Neural progenitor cell (in vitro differentiated cells): ENCODE measurements around the gene CD200R1L.

Source experiments
- EZH2 ChIP-seq: fragments of 200-600 bp; sonication (generic); IDR thresholded peaks from 2 replicates; pipeline ENCODE4 v1.6.1; 2017; ENCODE audit warnings: antibody characterized with exemption, mild to moderate bottlenecking, moderate library complexity
- TF ChIP-seq, protein P1 (sequence below): fragments of 200-600 bp; sonication (generic); IDR thresholded peaks from 2 replicates; pipeline ENCODE4 v1.5.1; 2017; ENCODE audit warnings: antibody characterized with exemption, mild to moderate bottlenecking

DNA sequence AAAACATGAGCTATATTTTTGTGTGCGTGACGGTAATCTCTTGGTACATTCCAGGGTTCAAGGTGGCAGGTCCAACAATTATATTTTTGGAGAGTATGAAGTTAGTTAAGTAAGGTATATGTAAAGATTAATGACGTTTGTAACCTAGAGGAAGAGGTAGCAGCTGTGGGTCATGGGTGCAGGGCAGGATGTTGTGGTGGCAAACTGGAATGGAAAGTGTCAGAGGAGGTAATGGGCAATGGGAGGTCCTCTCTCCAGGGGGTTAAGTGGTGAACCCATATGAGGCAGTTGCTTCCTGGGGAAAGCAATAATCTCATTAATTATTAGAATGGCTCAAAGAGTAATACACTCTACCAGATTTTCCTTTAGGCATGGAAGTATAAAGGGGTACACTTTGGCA is 1.0 kb upstream of the CD200R1L start:
- TF ChIP-seq, protein P1, sequence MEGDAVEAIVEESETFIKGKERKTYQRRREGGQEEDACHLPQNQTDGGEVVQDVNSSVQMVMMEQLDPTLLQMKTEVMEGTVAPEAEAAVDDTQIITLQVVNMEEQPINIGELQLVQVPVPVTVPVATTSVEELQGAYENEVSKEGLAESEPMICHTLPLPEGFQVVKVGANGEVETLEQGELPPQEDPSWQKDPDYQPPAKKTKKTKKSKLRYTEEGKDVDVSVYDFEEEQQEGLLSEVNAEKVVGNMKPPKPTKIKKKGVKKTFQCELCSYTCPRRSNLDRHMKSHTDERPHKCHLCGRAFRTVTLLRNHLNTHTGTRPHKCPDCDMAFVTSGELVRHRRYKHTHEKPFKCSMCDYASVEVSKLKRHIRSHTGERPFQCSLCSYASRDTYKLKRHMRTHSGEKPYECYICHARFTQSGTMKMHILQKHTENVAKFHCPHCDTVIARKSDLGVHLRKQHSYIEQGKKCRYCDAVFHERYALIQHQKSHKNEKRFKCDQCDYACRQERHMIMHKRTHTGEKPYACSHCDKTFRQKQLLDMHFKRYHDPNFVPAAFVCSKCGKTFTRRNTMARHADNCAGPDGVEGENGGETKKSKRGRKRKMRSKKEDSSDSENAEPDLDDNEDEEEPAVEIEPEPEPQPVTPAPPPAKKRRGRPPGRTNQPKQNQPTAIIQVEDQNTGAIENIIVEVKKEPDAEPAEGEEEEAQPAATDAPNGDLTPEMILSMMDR = no peak
- TF ChIP-seq EZH2 = no peak
